ENCODE results near the gene IGSF21. TPM values are rescaled to one million over a fixed set of nuclear protein-coding genes. Genes with fewer than 3 reads are reported as not detected.

The IGSF21 gene
- total RNA-seq, 1 donor from 2014 or later, result 0.35 TPM

GRCh38 chr1:18114726-18115410 is 7.3 kb downstream of the IGSF21 start:
- TF ChIP-seq CTCF (conservative IDR thresholded peaks at IDR 0.05), result no peak
- Mint-ChIP-seq H3K27me3 (ENCODE audit: low read depth) (peaks cover 99% of the 10 kb centered on the region), H3K27ac (ENCODE audit: unreplicated experiment) (no peak overlapping the region), H3K4me3 (no peak overlapping the region), H3K9me3 (no peaks in the 10 kb centered on the region), H3K36me3 (ENCODE audit: low read depth) (no peaks in the 10 kb centered on the region), H3K4me1 (no peaks in the 10 kb centered on the region)
- no peak for DNase-seq (ENCODE audit: low read depth, low spot score)

GRCh38 chr1:18116777-18117176 is 9.2 kb downstream of the IGSF21 start:
- DNase-seq (ENCODE audit: low read depth, low spot score), result no peak
- H3K27me3 Mint-ChIP-seq (ENCODE audit: low read depth), result peaks cover 99% of the 10 kb centered on the region
- no peak for TF ChIP-seq CTCF (conservative IDR thresholded peaks at IDR 0.05)
- no peaks in the 10 kb centered on the region for H3K36me3 Mint-ChIP-seq (ENCODE audit: low read depth)
- no peak overlapping the region for H3K4me3 Mint-ChIP-seq
- no peaks in the 10 kb centered on the region for H3K4me1 Mint-ChIP-seq
- no peaks in the 10 kb centered on the region for H3K9me3 Mint-ChIP-seq
- no peak overlapping the region for H3K27ac Mint-ChIP-seq (ENCODE audit: unreplicated experiment)

GRCh38 chr1:18118078-18118477 is 10.5 kb downstream of the IGSF21 start:
- DNase-seq (ENCODE audit: low read depth, low spot score), result no peak
- Mint-ChIP-seq H3K27me3 (ENCODE audit: low read depth) (peaks cover 87% of the 10 kb centered on the region), H3K4me1 (no peaks in the 10 kb centered on the region), H3K9me3 (no peaks in the 10 kb centered on the region), H3K27ac (ENCODE audit: unreplicated experiment) (no peak overlapping the region), H3K4me3 (no peak overlapping the region), H3K36me3 (ENCODE audit: low read depth) (no peaks in the 10 kb centered on the region)
- TF ChIP-seq CTCF (conservative IDR thresholded peaks at IDR 0.05), result no peak

GRCh38 chr1:18118491-18118890 is 10.9 kb downstream of the IGSF21 start:
- Mint-ChIP-seq H3K4me3 (no peak overlapping the region), H3K9me3 (no peaks in the 10 kb centered on the region), H3K27ac (ENCODE audit: unreplicated experiment) (no peak overlapping the region), H3K4me1 (no peaks in the 10 kb centered on the region), H3K36me3 (ENCODE audit: low read depth) (no peaks in the 10 kb centered on the region), H3K27me3 (ENCODE audit: low read depth) (peaks cover 87% of the 10 kb centered on the region)
- TF ChIP-seq CTCF (conservative IDR thresholded peaks at IDR 0.05), result no peak
- DNase-seq (ENCODE audit: low read depth, low spot score), result no peak

GRCh38 chr1:18119289-18119688 is 11.7 kb downstream of the IGSF21 start:
- H3K27ac Mint-ChIP-seq (ENCODE audit: unreplicated experiment), result no peak overlapping the region
- H3K9me3 Mint-ChIP-seq, result no peaks in the 10 kb centered on the region
- peaks cover 80% of the 10 kb centered on the region for H3K27me3 Mint-ChIP-seq (ENCODE audit: low read depth)

More at GRCh38 chr1:18119289-18119688, 11.7 kb downstream of the IGSF21 start:
- no peak overlapping the region for H3K4me3 Mint-ChIP-seq
- TF ChIP-seq CTCF (conservative IDR thresholded peaks at IDR 0.05), result no peak
- H3K4me1 Mint-ChIP-seq, result no peaks in the 10 kb centered on the region
- DNase-seq (ENCODE audit: low read depth, low spot score), result no peak
- no peaks in the 10 kb centered on the region for H3K36me3 Mint-ChIP-seq (ENCODE audit: low read depth)
